T1000 (cell line): ENCODE results near the gene BPIFB2.

ENCODE experiments used
- DNase-seq: peaks from one replicate; lab custom pipeline; 2025; ENCODE audit warnings: mixed read lengths; lab: John Stamatoyannopoulos, UW

BPIFB2 gene

DNA sequence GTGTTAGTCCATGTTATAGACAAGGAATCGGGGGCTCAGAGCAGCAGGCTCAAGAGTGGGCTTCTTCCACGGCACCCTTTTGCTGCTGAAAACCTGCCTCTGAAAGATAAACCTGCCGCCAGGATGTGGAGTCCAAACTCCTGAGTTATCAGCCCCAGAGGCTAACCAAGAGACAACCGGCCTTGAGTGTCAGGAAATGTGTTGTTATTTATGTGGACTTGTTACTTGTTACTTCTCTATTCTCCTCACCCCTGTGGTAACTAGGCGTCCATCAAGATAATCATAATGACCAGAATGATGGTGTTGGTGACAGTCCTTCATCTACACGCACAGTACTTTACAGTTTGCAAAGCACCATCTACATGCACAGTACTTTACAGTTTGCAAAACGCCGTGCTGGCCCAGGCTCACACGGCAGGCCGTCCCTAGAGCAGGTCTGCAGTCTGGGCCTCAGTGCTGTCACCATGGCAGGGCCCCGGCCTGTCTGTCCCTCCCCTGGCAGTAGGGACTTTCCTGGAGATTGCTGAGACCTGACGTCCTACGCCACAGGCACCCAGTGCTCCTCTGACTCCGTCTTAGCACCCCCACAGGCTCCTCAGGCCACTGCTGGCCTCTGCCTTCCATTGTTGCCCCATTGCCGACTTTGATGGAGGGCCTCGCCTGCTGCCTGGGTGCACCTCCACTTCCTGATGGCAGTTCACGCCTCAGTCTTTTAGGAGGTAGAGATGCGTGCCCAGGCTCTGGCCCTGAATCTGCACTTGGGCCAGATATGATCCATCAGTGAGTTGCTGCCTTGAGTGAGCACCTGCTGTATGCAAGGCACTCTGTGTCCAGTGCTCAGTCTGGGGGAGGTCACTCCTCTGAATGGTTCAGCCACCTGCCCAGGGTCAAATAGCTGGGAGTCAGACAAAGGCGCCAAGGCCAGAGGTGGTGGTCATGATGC, 62.9 kb downstream of the BPIFB2 start:
- no peak for DNase-seq

DNA sequence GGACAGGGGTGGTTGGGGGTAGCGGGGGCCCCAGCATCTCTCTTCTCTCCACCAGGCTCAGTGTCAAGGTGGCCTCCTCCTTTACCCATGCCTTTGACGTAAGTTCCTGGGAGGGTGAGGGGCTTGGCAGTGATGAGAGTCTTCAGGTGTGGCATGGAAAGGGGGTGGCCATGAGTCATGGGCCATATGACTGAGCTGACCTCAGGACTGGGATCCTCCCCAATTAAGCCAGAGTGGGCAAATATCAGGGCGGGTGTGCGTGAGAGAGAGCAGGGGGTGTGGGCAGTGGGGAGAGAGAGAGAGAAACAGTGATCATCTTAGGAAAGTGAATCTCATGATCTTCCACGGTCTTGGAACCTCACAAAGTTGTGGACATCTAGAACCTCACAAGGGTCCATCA, 63.7 kb downstream of the BPIFB2 start:
- DNase-seq: no peak

DNA sequence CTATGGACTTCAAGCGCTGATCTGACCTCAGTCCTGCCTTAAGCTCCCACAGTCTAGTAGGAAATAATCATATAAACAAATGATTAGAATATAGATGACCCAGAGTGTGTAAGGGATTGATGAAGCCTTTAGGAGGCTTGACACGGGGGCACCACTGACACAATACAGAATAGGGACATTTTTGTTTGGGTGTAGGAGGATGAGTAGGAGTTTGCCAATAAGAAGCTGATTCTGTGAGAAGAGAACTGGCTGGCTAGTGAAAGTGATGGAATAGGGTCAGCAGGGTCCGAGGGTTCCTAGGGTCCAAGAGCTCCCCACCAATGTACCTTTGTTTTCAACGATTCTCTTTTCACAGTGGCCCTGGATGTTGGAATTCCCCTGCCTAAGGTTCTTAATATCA, 64.9 kb downstream of the BPIFB2 start:
- DNase-seq: no peak

DNA sequence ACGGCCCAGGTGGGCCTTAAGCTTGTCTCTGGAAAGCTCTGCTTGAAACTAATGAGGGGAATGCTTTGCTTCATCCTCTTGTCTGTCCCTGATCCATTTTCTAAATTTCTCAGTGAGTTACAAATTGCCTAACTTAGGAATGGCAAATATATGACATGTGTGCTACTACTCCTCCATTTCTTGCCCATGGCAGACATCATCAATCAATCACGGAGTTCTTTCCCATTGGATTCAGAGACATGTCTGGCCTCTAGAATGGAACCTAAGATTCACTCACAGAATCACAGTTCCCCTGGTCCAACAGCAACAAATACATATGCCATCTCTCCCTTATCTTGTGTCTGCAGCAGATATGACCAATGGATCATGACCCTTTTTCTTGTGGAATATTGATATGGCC, 65.3 kb downstream of the BPIFB2 start:
- DNase-seq: no peak
